K562 (cell line): ENCODE data around the gene EFEMP2. TPM values are rescaled to one million over a fixed set of nuclear protein-coding genes. Genes with fewer than 3 reads are reported as not detected.

Experiments used
- ATAC-seq: fragments of 200-7000 bp; cut with Tn5 transposase; 3 replicates; pipeline ENCODE4 v1.9.1; 2020; ENCODE audit warnings: moderate library complexity
- BruUV-seq: library from RNA; stranded (reverse); fragments of 400-500 nt; replicated peaks from 2 replicates; lab custom pipeline; 2021; lab: Mats Ljungman, UMichigan
- CTCF ChIA-PET: fragments of 300-600 bp; formaldehyde crosslinking; extraction: SDS; loops from one replicate; lab custom pipeline; 2021; ENCODE audit warnings: low intra/inter-chr PET ratio; lab: Yijun Ruan, JAX
- POLR2A ChIA-PET: fragments of 300-600, 350-650 bp; sonication (Branson Sonifier 250); formaldehyde crosslinking; extraction: SDS; loops from one replicate; lab custom pipeline; 2021; ENCODE audit warnings: antibody characterized with exemption, inconsistent platforms; lab: Yijun Ruan, JAX
- DNase-seq, 4 experiments: peaks; one replicate each; pipeline versions ENCODE4 v3.0.0 to v3.0.0-alpha.2; 2011 to 2018; ENCODE audit warnings: low spot score in 3 of 4, mixed read lengths in 3 of 4; ENCODE audit errors: extremely low read depth in 1 of 4
- FAIRE-seq: peaks from 2 replicates; lab custom pipeline; 2011; peaks lifted over from hg19 to GRCh38; lab: Jason Lieb, UNC
- H2AFZ ChIP-seq: 2 replicates; pipeline ENCODE4 v1.6.0; 2011; ENCODE audit warnings: low read depth, low read length, control low read depth, inconsistent platforms
- H3K27ac ChIP-seq: fragments of 200-600 bp; 3 replicates; pipeline ENCODE4 v1.8.0; 2011; ENCODE audit warnings: low read depth, mild to moderate bottlenecking, control low read depth, inconsistent platforms, low read length, moderate library complexity, mixed read lengths; ENCODE audit errors: extremely low read depth
- H3K27me3 ChIP-seq, 2 experiments: fragments of 300-600 bp in 1 of 2; 2 replicates in 1 of 2; 3 replicates in 1 of 2; pipeline versions ENCODE4 v1.6.0 to v1.8.0; 2011; ENCODE audit warnings: inconsistent platforms in 2 of 2, low read length in 2 of 2, mild to moderate bottlenecking in 1 of 2, mixed read lengths in 1 of 2, moderate library complexity in 1 of 2; ENCODE audit not compliant: control insufficient read depth in 2 of 2, insufficient read depth in 2 of 2
- H3K36me3 ChIP-seq: fragments of 300-600 bp; 3 replicates; pipeline ENCODE4 v1.8.0; 2011; ENCODE audit warnings: mild to moderate bottlenecking, low read length, inconsistent platforms; ENCODE audit not compliant: control insufficient read depth, insufficient read depth
- H3K4me1 ChIP-seq, 2 experiments: fragments of 200-600 bp in 1 of 2; replicated peaks in 1 of 2; 2 replicates in 1 of 2; 3 replicates in 1 of 2; pipeline versions ENCODE4 v1.5.1 to v1.8.0; 2011; ENCODE audit warnings: inconsistent platforms in 2 of 2, low read length in 2 of 2, mild to moderate bottlenecking in 1 of 2, mixed read lengths in 1 of 2, moderate library complexity in 1 of 2; ENCODE audit not compliant: control insufficient read depth in 2 of 2, insufficient read depth in 2 of 2
- H3K4me2 ChIP-seq: 2 replicates; pipeline ENCODE4 v1.6.1; 2011; ENCODE audit warnings: low read length, control low read depth, inconsistent platforms, mixed read lengths; ENCODE audit not compliant: insufficient read depth
- H3K4me3 ChIP-seq: fragments of 200-600 bp; sonication (generic), shearing (Covaris generic); 2 replicates; pipeline ENCODE4 v1.5.1; 2016; ENCODE audit warnings: control low read depth, inconsistent platforms
- H3K79me2 ChIP-seq: fragments of 200-600 bp; 3 replicates; pipeline ENCODE4 v1.8.0; 2011; ENCODE audit warnings: low read length, inconsistent platforms; ENCODE audit not compliant: control insufficient read depth, insufficient read depth
- H3K9ac ChIP-seq, 2 experiments: 2 replicates each; pipeline versions ENCODE4 v1.6.0 to v1.6.1; 2011; ENCODE audit warnings: low read depth in 2 of 2, low read length in 2 of 2, control low read depth in 1 of 2, inconsistent platforms in 1 of 2, mild to moderate bottlenecking in 1 of 2, mixed read lengths in 1 of 2; ENCODE audit not compliant: insufficient read depth in 1 of 2
- H3K9me1 ChIP-seq: one replicate; pipeline ENCODE4 v1.6.0; 2011; ENCODE audit warnings: inconsistent platforms, mild to moderate bottlenecking, low read length, moderate library complexity; ENCODE audit not compliant: control insufficient read depth, insufficient read depth
- H3K9me3 ChIP-seq: replicated peaks from 2 replicates; pipeline ENCODE4 v1.5.1; 2011; ENCODE audit warnings: low read depth, low read length, inconsistent platforms; ENCODE audit not compliant: control insufficient read depth, insufficient read depth
- H4K20me1 ChIP-seq: replicated peaks from 2 replicates; pipeline ENCODE4 v1.6.1; 2011; ENCODE audit warnings: low read length, inconsistent platforms, mixed read lengths; ENCODE audit not compliant: control insufficient read depth, insufficient read depth
- ATF2 ChIP-seq: sonication (generic); formaldehyde crosslinking; IDR thresholded peaks from 2 replicates; pipeline ENCODE4 v1.8.1; 2022; ENCODE audit warnings: missing genetic modification reagents
- CXXC5 ChIP-seq: fragments of 250-450 bp; sonication (Bioruptor Pico); IDR thresholded peaks from 2 replicates; pipeline ENCODE4 v1.8.0; 2022; ENCODE audit warnings: inconsistent platforms, mild to moderate bottlenecking, moderate library complexity
- PRDM10 ChIP-seq: fragments of 450-650 bp; IDR thresholded peaks from 2 replicates; pipeline ENCODE4 v1.6.1; 2018; ENCODE audit not compliant: partially characterized antibody
- ZNF121 ChIP-seq: sonication (generic); formaldehyde crosslinking; conservative IDR thresholded peaks from 2 replicates; pipeline ENCODE4 v1.8.0; 2022; ENCODE audit warnings: missing genetic modification reagents
- WGBS: fragments of 100-300 bp; shearing (Covaris generic); methylation state at CpG from one replicate; pipeline ENCODE4 v1.1.6; 2016; ENCODE audit warnings: low coverage, mixed read lengths; ENCODE audit not compliant: insufficient coverage; ENCODE audit errors: missing lambda C conversion rate; 5-methylcytosine and 5-hydroxymethylcytosine counted together
- in situ Hi-C: fragments of 300-500 bp; cut with MboI; formaldehyde crosslinking; loops from 4 replicates; pipeline ENCODE4 v1.15.0; 2018; ENCODE audit warnings: inconsistent platforms, mixed read lengths
- intact Hi-C: fragments of 100-400 bp; cut with micrococcal nuclease; formaldehyde crosslinking; loops from 2 replicates; pipeline ENCODE4 v1.14.2; 2022
- polyA plus RNA-seq, 8 experiments: library from polyadenylated mRNA; depleted of rRNA in 4 of 8; stranded (reverse) in 5 of 8; unstranded in 3 of 8; fragments of >200 nt; fragmentation: Nextera tagmentation in 2 of 8; fragmentation: Illumina TruSeq in 1 of 8; extraction: Ambion mirVana in 2 of 8; extraction: Trizol in 1 of 8; gene quantifications; 2 replicates each; pipeline versions ENCODE4 v1.2.1 to v1.2.3, GENCODE V29; 2011 to 2014; ENCODE audit warnings: inconsistent platforms in 1 of 8, missing spikeins in 1 of 8
- total RNA-seq, 7 experiments: library from RNA; depleted of rRNA in 6 of 7; stranded (reverse); fragments of >200 nt in 6 of 7; fragmentation: Illumina TruSeq in 2 of 7; extraction: Trizol in 2 of 7; gene quantifications; 2 replicates each; pipeline versions ENCODE4 v1.2.1 to v1.2.3, GENCODE V29; 2011 to 2021; ENCODE audit warnings: low replicate concordance in 1 of 7
- TF ChIP-seq, protein P1 (sequence below): fragments of 450-650 bp; formaldehyde crosslinking; conservative IDR thresholded peaks from 2 replicates; pipeline ENCODE4 v1.4.0; 2022; ENCODE audit warnings: mild to moderate bottlenecking, missing genetic modification characterization
- TF ChIP-seq, protein P2 (sequence below): IDR thresholded peaks from 2 replicates; pipeline ENCODE4 v1.6.1; 2011; ENCODE audit warnings: borderline replicate concordance, low read depth, mild to moderate bottlenecking, moderate library complexity, low read length; ENCODE audit not compliant: insufficient read depth, poor library complexity, severe bottlenecking
- TF ChIP-seq, protein P3 (sequence below), 2 experiments: fragments of 450-650 bp; IDR thresholded peaks; 2 replicates each; pipeline ENCODE4 v1.6.1; 2016

EFEMP2 gene
- total and polyA plus RNA-seq, 9 of the 15 experiments (the other 6 are each of a cell fraction or from before 2014, with no cell fraction given): 0.07 to 2.9 (median 0.69) TPM; not detected in 1

GRCh38 chr11:65834202-65834601 is 38.4 kb downstream of the EFEMP2 start (continued):
- TF ChIP-seq, protein P1, sequence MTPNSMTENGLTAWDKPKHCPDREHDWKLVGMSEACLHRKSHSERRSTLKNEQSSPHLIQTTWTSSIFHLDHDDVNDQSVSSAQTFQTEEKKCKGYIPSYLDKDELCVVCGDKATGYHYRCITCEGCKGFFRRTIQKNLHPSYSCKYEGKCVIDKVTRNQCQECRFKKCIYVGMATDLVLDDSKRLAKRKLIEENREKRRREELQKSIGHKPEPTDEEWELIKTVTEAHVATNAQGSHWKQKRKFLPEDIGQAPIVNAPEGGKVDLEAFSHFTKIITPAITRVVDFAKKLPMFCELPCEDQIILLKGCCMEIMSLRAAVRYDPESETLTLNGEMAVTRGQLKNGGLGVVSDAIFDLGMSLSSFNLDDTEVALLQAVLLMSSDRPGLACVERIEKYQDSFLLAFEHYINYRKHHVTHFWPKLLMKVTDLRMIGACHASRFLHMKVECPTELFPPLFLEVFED (CRISPR knock-in tag): 0 out of 2 replicates have a peak, but pooled peaks have one; percentile 34

GRCh38 chr11:65833297-65834030 is 39.1 kb downstream of the EFEMP2 start, which contains the start of gene SNX32:
Gene SNX32 (plus strand): TSS chr11:65833963. CDS start chr11:65834066, 103 bp downstream.
- 36% methylated on average over 46 of the region's 63 CpGs for WGBS
- Histone ChIP-seq H3K9ac (0 out of 4 replicates have a peak within 1 kb of the TSS, but pooled peaks of 1 of the 2 experiments have one; percentile 26), H3K27me3 (peaks cover 4 to 24% of the 10 kb centered on the region in 2 experiments; a peak in 4 of 5 replicates), H3K9me3 (no peaks in the 10 kb centered on the region), H3K4me3 (no peak within 1 kb of the TSS), H3K36me3 (no peaks in the 10 kb centered on the region), H2AFZ (peak within 1 kb of the TSS; percentile 36; the same call in 1 of the 2 replicates), H3K9me1 (no peaks in the 10 kb centered on the region), H3K27ac (no peak within 1 kb of the TSS), H4K20me1 (no peaks in the 10 kb centered on the region), H3K4me1 (peaks cover 0 to 16% of the 10 kb centered on the region in 2 experiments; a peak in 2 of 5 replicates), H3K4me2 (peak within 1 kb of the TSS; percentile 21; the same call in 1 of the 2 replicates), H3K79me2 (no peaks in the 10 kb centered on the region)
- in situ Hi-C loops: no loop called here
- no TSS peak for BruUV-seq
- FAIRE-seq (peak; percentile 11), ATAC-seq (peak; percentile 100), DNase-seq (peak; percentile 83 to 96 (median 94))
- intact Hi-C loops: no loop called here
- CTCF ChIA-PET: no interaction called here
- POLR2A ChIA-PET: interaction anchor here (0.5 to 3.1 kb wide), 5 partner anchors 16 to 481 kb away, joined by 3 to 12 read pairs (median 4); partner anchors contain the start of gene CFL1
- 0 out of 2 replicates have a peak, but pooled peaks have one; percentile 10 for TF ChIP-seq CXXC5 (CRISPR knock-in tag)
- TF ChIP-seq ATF2 (CRISPR knock-in tag): no peak
- TF ChIP-seq, protein P2, sequence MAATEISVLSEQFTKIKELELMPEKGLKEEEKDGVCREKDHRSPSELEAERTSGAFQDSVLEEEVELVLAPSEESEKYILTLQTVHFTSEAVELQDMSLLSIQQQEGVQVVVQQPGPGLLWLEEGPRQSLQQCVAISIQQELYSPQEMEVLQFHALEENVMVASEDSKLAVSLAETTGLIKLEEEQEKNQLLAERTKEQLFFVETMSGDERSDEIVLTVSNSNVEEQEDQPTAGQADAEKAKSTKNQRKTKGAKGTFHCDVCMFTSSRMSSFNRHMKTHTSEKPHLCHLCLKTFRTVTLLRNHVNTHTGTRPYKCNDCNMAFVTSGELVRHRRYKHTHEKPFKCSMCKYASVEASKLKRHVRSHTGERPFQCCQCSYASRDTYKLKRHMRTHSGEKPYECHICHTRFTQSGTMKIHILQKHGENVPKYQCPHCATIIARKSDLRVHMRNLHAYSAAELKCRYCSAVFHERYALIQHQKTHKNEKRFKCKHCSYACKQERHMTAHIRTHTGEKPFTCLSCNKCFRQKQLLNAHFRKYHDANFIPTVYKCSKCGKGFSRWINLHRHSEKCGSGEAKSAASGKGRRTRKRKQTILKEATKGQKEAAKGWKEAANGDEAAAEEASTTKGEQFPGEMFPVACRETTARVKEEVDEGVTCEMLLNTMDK: no peak
- TF ChIP-seq PRDM10: peak; percentile 45
- TF ChIP-seq, protein P3, sequence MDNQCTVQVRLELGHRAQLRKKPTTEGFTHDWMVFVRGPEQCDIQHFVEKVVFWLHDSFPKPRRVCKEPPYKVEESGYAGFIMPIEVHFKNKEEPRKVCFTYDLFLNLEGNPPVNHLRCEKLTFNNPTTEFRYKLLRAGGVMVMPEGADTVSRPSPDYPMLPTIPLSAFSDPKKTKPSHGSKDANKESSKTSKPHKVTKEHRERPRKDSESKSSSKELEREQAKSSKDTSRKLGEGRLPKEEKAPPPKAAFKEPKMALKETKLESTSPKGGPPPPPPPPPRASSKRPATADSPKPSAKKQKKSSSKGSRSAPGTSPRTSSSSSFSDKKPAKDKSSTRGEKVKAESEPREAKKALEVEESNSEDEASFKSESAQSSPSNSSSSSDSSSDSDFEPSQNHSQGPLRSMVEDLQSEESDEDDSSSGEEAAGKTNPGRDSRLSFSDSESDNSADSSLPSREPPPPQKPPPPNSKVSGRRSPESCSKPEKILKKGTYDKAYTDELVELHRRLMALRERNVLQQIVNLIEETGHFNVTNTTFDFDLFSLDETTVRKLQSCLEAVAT (IDR thresholded peaks at IDR 0.05): no peak
- no peak for TF ChIP-seq ZNF121 (CRISPR knock-in tag)
